Right atrium auricular region (tissue), 2 donors: Measurements from ENCODE around the gene CHN2. TPM values are rescaled to one million over a fixed set of nuclear protein-coding genes. Genes with fewer than 3 reads are reported as not detected.

Experiments
- DNase-seq: peaks from one replicate; pipeline ENCODE4 v3.0.0-alpha.2; 2019; ENCODE audit warnings: low spot score
- H3K27ac ChIP-seq, 2 donors: fragments of 200-600 bp; sonication (generic); 1 replicate in 1 of 2; 2 replicates in 1 of 2; pipeline ENCODE4 v1.5.1; 2016 to 2019
- H3K27me3 ChIP-seq, 2 donors: fragments of 200-600 bp; sonication (generic); one replicate each; pipeline versions ENCODE4 v1.5.1 to v1.6.0; 2017 to 2019
- H3K36me3 ChIP-seq: fragments of 200-600 bp; sonication (generic); one replicate; pipeline ENCODE4 v1.5.1; 2016
- H3K4me1 ChIP-seq, 2 donors: fragments of 200-600 bp; sonication (generic); one replicate each; pipeline versions ENCODE4 v1.5.1 to v1.6.0; 2017 to 2019
- H3K4me3 ChIP-seq, 2 donors: fragments of 200-600 bp; sonication (generic); 1 replicate in 1 of 2; 2 replicates in 1 of 2; pipeline ENCODE4 v1.5.1; 2017 to 2019; ENCODE audit warnings: mild to moderate bottlenecking in 1 of 2, moderate library complexity in 1 of 2
- H3K9me3 ChIP-seq, 2 donors: fragments of 200-600 bp; sonication (generic); one replicate each; pipeline ENCODE4 v1.5.1; 2019
- CTCF ChIP-seq, 2 donors: fragments of 200-600 bp; sonication (generic); IDR thresholded peaks; one replicate each; pipeline ENCODE4 v1.5.1; 2019; ENCODE audit warnings: antibody characterized with exemption in 2 of 2
- total RNA-seq, 2 donors: library from RNA; depleted of rRNA; stranded (reverse); fragments of >200 nt; gene quantifications; one replicate each; pipeline ENCODE4 v1.1.0, GENCODE V29; 2016

CHN2 gene
- total RNA-seq, 2 donors from 2014 or later: 2.7 to 6.6 TPM

GRCh38 chr7:29149036-29149435 lies 45.5 kb upstream of the CHN2 start:
- Histone ChIP-seq H3K27me3 (no peaks in the 10 kb centered on the region), H3K27ac (no peak overlapping the region), H3K36me3 (no peaks in the 10 kb centered on the region), H3K9me3 (no peaks in the 10 kb centered on the region), H3K4me3 (no peak overlapping the region), H3K4me1 (peaks cover 0 to 19% of the 10 kb centered on the region in 2 donors)
- no peak for TF ChIP-seq CTCF (IDR thresholded peaks at IDR 0.05)
- no peak for DNase-seq

- Histone ChIP-seq H3K4me1 (peaks cover 0 to 17% of the 10 kb centered on the region in 2 donors), H3K27ac (no peak overlapping the region), H3K36me3 (no peaks in the 10 kb centered on the region), H3K4me3 (no peak overlapping the region), H3K27me3 (no peaks in the 10 kb centered on the region), H3K9me3 (no peaks in the 10 kb centered on the region)
- DNase-seq: no peak
- TF ChIP-seq CTCF (IDR thresholded peaks at IDR 0.05): no peak
Observed at GRCh38 chr7:29150856-29151255, 43.7 kb upstream of the CHN2 start.

- H3K4me3 ChIP-seq: no peak overlapping the region
- DNase-seq: no peak
- no peaks in the 10 kb centered on the region for H3K27me3 ChIP-seq
- H3K27ac ChIP-seq: no peak overlapping the region
- no peaks in the 10 kb centered on the region for H3K4me1 ChIP-seq
- no peaks in the 10 kb centered on the region for H3K36me3 ChIP-seq
- no peak for TF ChIP-seq CTCF (IDR thresholded peaks at IDR 0.05)
- no peaks in the 10 kb centered on the region for H3K9me3 ChIP-seq
Observed at GRCh38 chr7:29154076-29154475, 40.5 kb upstream of the CHN2 start.

- H3K36me3 ChIP-seq: no peaks in the 10 kb centered on the region
- no peaks in the 10 kb centered on the region for H3K9me3 ChIP-seq
- H3K27me3 ChIP-seq: no peaks in the 10 kb centered on the region
- TF ChIP-seq CTCF (IDR thresholded peaks at IDR 0.05): no peak
- DNase-seq: no peak
- H3K27ac ChIP-seq: no peak overlapping the region
- H3K4me1 ChIP-seq: no peaks in the 10 kb centered on the region
- H3K4me3 ChIP-seq: no peak overlapping the region
Observed at GRCh38 chr7:29156907-29157452, 37.6 kb upstream of the CHN2 start.

GRCh38 chr7:29158795-29159423 lies 35.7 kb upstream of the CHN2 start:
- no peak overlapping the region for H3K27ac ChIP-seq
- TF ChIP-seq CTCF (IDR thresholded peaks at IDR 0.05): no peak
- H3K4me3 ChIP-seq: no peak overlapping the region
- no peaks in the 10 kb centered on the region for H3K27me3 ChIP-seq
- no peak for DNase-seq
- H3K9me3 ChIP-seq: no peaks in the 10 kb centered on the region
- no peaks in the 10 kb centered on the region for H3K4me1 ChIP-seq
- H3K36me3 ChIP-seq: no peaks in the 10 kb centered on the region

GRCh38 chr7:29160080-29160479 lies 34.5 kb upstream of the CHN2 start:
- Histone ChIP-seq H3K36me3 (no peaks in the 10 kb centered on the region), H3K4me3 (no peak overlapping the region), H3K27ac (no peak overlapping the region), H3K4me1 (no peaks in the 10 kb centered on the region), H3K27me3 (no peaks in the 10 kb centered on the region), H3K9me3 (no peaks in the 10 kb centered on the region)
- no peak for TF ChIP-seq CTCF (IDR thresholded peaks at IDR 0.05)
- DNase-seq: no peak
